ENCODE data around the gene CLSTN2.

DNA sequence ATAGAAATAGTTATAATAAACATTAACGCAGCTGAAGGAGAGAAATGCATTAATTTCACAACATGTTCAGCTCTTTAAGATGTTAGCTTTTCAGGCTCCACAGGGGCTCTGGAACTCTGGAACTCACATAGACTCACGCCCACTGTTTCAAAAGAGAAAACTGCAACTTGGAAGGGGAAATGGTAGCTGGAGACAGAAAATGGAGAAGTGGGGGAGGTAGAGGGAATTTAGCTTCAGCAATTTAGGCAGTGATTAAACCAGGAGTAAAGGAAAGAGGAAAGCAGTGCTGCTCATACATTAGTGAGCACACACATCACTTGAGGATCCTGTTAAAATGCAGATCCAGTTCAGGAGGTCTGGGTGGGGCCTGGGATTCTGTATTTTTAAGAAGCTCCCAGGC, 468.1 kb downstream of the CLSTN2 start:
- TF ChIP-seq, protein P1, sequence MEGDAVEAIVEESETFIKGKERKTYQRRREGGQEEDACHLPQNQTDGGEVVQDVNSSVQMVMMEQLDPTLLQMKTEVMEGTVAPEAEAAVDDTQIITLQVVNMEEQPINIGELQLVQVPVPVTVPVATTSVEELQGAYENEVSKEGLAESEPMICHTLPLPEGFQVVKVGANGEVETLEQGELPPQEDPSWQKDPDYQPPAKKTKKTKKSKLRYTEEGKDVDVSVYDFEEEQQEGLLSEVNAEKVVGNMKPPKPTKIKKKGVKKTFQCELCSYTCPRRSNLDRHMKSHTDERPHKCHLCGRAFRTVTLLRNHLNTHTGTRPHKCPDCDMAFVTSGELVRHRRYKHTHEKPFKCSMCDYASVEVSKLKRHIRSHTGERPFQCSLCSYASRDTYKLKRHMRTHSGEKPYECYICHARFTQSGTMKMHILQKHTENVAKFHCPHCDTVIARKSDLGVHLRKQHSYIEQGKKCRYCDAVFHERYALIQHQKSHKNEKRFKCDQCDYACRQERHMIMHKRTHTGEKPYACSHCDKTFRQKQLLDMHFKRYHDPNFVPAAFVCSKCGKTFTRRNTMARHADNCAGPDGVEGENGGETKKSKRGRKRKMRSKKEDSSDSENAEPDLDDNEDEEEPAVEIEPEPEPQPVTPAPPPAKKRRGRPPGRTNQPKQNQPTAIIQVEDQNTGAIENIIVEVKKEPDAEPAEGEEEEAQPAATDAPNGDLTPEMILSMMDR (conservative IDR thresholded peaks at IDR 0.05; ENCODE audit: low read depth, low read length): no peak
- TF ChIP-seq EZH2phosphoT487 (IDR thresholded peaks at IDR 0.05; ENCODE audit: borderline replicate concordance, low read length) (no peak), EZH2 (IDR thresholded peaks at IDR 0.05; ENCODE audit: low read length, unreplicated experiment) (no peak)

Measured in PC-3 (cell line).